HG03575 (cell line): ENCODE results near the gene BROX.

Experiments used
- ATAC-seq: cut with Tn5 transposase; IDR thresholded peaks from one replicate; pipeline ENCODE4 v1.9.1; 2021; ENCODE audit not compliant: unreplicated experiment, insufficient number of reproducible peaks, low FRiP score; ENCODE audit errors: extremely low read depth

BROX gene

GRCh38 chr1:222767152-222767571, 54.8 kb downstream of the BROX start:
- ATAC-seq: no peak

- ATAC-seq: no peak
These were observed 56.2 kb downstream of the BROX start for GRCh38 chr1:222768592-222768991.

- ATAC-seq: no peak
These were observed 56.8 kb downstream of the BROX start for GRCh38 chr1:222769181-222769580.

- no peak for ATAC-seq
These were observed 57.7 kb downstream of the BROX start for GRCh38 chr1:222769971-222770620.

- peak; percentile 55 for ATAC-seq
These were observed 60.6 kb downstream of the BROX start for GRCh38 chr1:222772996-222773379.

GRCh38 chr1:222777463-222777862, 65.1 kb downstream of the BROX start:
- no peak for ATAC-seq

GRCh38 chr1:222777977-222778376, 65.6 kb downstream of the BROX start:
- ATAC-seq: no peak

GRCh38 chr1:222781251-222781650, 68.9 kb downstream of the BROX start:
- no peak for ATAC-seq

GRCh38 chr1:222783051-222783450, 70.7 kb downstream of the BROX start:
- ATAC-seq: no peak

- no peak for ATAC-seq
These were observed 72.0 kb downstream of the BROX start for GRCh38 chr1:222784371-222784770.
